ENCODE measurements around the gene CNIH3. TPM values are rescaled to one million over a fixed set of nuclear protein-coding genes. Genes with fewer than 3 reads are reported as not detected.

Gene CNIH3
- polyA plus RNA-seq, 4 donors, result 9.6 to 11.2 (median 10.2) TPM

GRCh38 chr1:224640587-224640986 is 24.5 kb downstream of the CNIH3 start:
- DNase-seq (ENCODE audit: low read depth in 4 of 4, low spot score in 3 of 4), result no peak

GRCh38 chr1:224641030-224641429 is 24.9 kb downstream of the CNIH3 start:
- no peak for DNase-seq (ENCODE audit: low read depth in 4 of 4, low spot score in 3 of 4)

GRCh38 chr1:224643653-224644052 is 27.5 kb downstream of the CNIH3 start:
- DNase-seq (ENCODE audit: low read depth in 4 of 4, low spot score in 3 of 4), result no peak

GRCh38 chr1:224644553-224645154 is 28.5 kb downstream of the CNIH3 start:
- peak in 2 of 4 donors; percentile 24 to 25 for DNase-seq (ENCODE audit: low read depth in 4 of 4, low spot score in 3 of 4)

- DNase-seq (ENCODE audit: low read depth in 4 of 4, low spot score in 3 of 4), result no peak
These were observed 31.3 kb downstream of the CNIH3 start for GRCh38 chr1:224647449-224647848.

GRCh38 chr1:224650290-224650689 is 34.2 kb downstream of the CNIH3 start:
- DNase-seq (ENCODE audit: low read depth in 4 of 4, low spot score in 3 of 4), result no peak

- no peak for DNase-seq (ENCODE audit: low read depth in 4 of 4, low spot score in 3 of 4)
These were observed 35.1 kb downstream of the CNIH3 start for GRCh38 chr1:224651188-224651587.

GRCh38 chr1:224656392-224656791 is 40.3 kb downstream of the CNIH3 start:
- DNase-seq (ENCODE audit: low read depth in 4 of 4, low spot score in 3 of 4), result no peak

- DNase-seq (ENCODE audit: low read depth in 4 of 4, low spot score in 3 of 4), result no peak
These were observed 44.0 kb downstream of the CNIH3 start for GRCh38 chr1:224660074-224660473.

GRCh38 chr1:224662870-224663269 is 46.8 kb downstream of the CNIH3 start:
- DNase-seq (ENCODE audit: low read depth in 4 of 4, low spot score in 3 of 4), result no peak

- DNase-seq (ENCODE audit: low read depth in 4 of 4, low spot score in 3 of 4), result no peak
These were observed 48.9 kb downstream of the CNIH3 start for GRCh38 chr1:224665016-224665415.

GRCh38 chr1:224666078-224666477 is 50.0 kb downstream of the CNIH3 start:
- DNase-seq (ENCODE audit: low read depth in 4 of 4, low spot score in 3 of 4), result no peak

- DNase-seq (ENCODE audit: low read depth in 4 of 4, low spot score in 3 of 4), result no peak
These were observed 50.8 kb downstream of the CNIH3 start for GRCh38 chr1:224666913-224667312.

- DNase-seq (ENCODE audit: low read depth in 4 of 4, low spot score in 3 of 4), result no peak
These were observed 52.9 kb downstream of the CNIH3 start for GRCh38 chr1:224668984-224669383.

GRCh38 chr1:224669403-224669802 is 53.3 kb downstream of the CNIH3 start:
- DNase-seq (ENCODE audit: low read depth in 4 of 4, low spot score in 3 of 4), result no peak

GRCh38 chr1:224670506-224670905 is 54.4 kb downstream of the CNIH3 start:
- DNase-seq (ENCODE audit: low read depth in 4 of 4, low spot score in 3 of 4), result no peak

- no peak for DNase-seq (ENCODE audit: low read depth in 4 of 4, low spot score in 3 of 4)
These were observed 55.0 kb downstream of the CNIH3 start for GRCh38 chr1:224671076-224671475.

GRCh38 chr1:224673141-224673540 is 57.0 kb downstream of the CNIH3 start:
- DNase-seq (ENCODE audit: low read depth in 4 of 4, low spot score in 3 of 4), result no peak

- DNase-seq (ENCODE audit: low read depth in 4 of 4, low spot score in 3 of 4), result no peak
These were observed 59.5 kb downstream of the CNIH3 start for GRCh38 chr1:224675590-224675989.

GRCh38 chr1:224676551-224676950 is 60.4 kb downstream of the CNIH3 start:
- no peak for DNase-seq (ENCODE audit: low read depth in 4 of 4, low spot score in 3 of 4)

- no peak for DNase-seq (ENCODE audit: low read depth in 4 of 4, low spot score in 3 of 4)
These were observed 62.1 kb downstream of the CNIH3 start for GRCh38 chr1:224678168-224678567.

GRCh38 chr1:224679606-224680005 is 63.5 kb downstream of the CNIH3 start:
- no peak for DNase-seq (ENCODE audit: low read depth in 4 of 4, low spot score in 3 of 4)

- no peak for DNase-seq (ENCODE audit: low read depth in 4 of 4, low spot score in 3 of 4)
These were observed 65.7 kb downstream of the CNIH3 start for GRCh38 chr1:224681816-224682215.
